ENCODE measurements around the gene TMEM52. TPM values are rescaled to one million over a fixed set of nuclear protein-coding genes. Genes with fewer than 3 reads are reported as not detected.

TMEM52 gene
- total and polyA plus RNA-seq, 9 of the 15 experiments (the other 6 are each of a cell fraction or from before 2014, with no cell fraction given), result 0.37 to 22.5 (median 6.8) TPM

DNA sequence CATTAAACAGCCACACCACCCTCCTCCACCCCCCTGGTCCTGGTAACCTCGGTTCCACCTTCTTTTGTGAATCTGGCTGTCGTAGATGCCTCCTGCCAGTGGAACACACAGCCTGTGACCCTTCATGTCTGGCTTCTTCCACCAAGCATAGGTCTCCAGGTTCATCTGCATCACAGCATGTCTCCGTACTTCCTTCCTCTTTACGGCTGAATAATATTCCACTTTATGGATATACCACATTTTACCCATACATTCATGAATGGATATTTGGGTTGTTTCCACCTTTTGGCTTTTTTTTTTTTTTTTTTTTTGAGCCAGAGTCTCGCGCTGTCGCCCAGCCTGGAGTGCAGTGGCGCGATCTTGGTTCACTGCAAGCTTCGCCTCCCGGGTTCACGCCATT is 15.9 kb downstream of the TMEM52 start (continued):
- TF ChIP-seq, protein P1, sequence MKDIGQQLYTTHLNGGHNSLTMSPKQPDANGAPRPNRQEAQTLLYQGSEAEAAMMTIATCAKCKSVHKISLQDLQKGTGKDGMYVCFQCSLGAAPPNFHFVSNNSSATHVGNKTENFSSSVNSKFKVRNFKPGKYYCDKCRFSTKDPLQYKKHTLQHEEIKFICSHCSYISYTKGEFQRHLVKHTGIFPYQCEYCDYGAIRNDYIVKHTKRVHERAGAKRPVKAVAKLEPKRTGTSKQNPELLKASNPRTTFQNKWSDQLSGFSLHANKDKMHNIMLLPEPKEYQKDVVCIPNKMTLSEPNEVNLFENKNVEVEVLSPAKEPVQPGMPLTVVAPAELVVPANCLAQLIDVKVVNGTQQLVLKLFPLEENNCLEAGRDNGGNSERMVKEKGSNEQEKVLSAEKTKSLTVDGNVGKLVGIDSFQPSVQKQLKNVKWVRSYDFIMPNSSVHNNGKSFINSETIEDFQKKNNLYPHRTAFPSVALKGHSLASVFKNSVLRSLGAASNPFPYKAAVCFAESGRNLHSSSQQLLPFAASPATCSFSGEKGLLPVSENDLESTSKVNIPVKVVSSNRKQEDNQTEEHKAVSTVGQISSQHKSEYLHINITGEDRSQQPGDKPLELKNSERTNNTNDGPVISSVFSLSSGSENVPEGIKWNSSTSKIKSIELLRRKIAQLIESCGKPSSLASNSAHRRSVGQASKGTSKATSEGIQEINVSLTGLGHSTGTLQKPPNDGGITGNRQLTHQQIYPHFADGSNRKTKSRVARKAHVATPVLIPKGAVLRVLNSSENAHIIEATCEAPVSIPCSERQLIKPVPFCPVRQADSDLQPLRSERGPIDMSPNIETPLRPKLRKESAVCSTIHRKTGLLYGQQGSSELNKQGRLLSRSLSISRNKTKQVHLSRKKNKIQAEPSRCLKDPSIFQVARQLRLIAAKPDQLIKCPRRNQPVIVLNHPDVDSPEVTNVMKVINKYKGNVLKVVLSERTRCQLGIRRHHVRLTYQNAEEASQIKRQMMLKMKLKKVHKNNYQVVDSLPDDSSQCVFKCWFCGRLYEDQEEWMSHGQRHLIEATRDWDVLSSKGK (CRISPR knock-in tag; IDR thresholded peaks at IDR 0.05), result no peak
- no peak for TF ChIP-seq NFRKB (IDR thresholded peaks at IDR 0.05; ENCODE audit: low read depth)
- TF ChIP-seq ZNF77 (CRISPR knock-in tag; IDR thresholded peaks at IDR 0.05), result no peak
- TF ChIP-seq U2AF1 (optimal IDR thresholded peaks at IDR 0.05; ENCODE audit: low read depth, low read length), result no peak
- TF ChIP-seq GATAD2B (IDR thresholded peaks at IDR 0.05; ENCODE audit: borderline replicate concordance), result no peak
- TF ChIP-seq, protein P2, sequence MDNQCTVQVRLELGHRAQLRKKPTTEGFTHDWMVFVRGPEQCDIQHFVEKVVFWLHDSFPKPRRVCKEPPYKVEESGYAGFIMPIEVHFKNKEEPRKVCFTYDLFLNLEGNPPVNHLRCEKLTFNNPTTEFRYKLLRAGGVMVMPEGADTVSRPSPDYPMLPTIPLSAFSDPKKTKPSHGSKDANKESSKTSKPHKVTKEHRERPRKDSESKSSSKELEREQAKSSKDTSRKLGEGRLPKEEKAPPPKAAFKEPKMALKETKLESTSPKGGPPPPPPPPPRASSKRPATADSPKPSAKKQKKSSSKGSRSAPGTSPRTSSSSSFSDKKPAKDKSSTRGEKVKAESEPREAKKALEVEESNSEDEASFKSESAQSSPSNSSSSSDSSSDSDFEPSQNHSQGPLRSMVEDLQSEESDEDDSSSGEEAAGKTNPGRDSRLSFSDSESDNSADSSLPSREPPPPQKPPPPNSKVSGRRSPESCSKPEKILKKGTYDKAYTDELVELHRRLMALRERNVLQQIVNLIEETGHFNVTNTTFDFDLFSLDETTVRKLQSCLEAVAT (IDR thresholded peaks at IDR 0.05), result no peak
- no peak for TF ChIP-seq SRSF3 (IDR thresholded peaks at IDR 0.05; ENCODE audit: insufficient read depth, low read length)
- TF ChIP-seq YY1 (IDR thresholded peaks at IDR 0.05; ENCODE audit: borderline replicate concordance in 1 of 3, control insufficient read depth in 1 of 3, extremely low read depth in 1 of 3, insufficient read depth in 3 of 3, insufficient read length in 1 of 3, insufficient replicate concordance in 2 of 3, low read depth in 1 of 3, low read length in 2 of 3), result no peak
- TF ChIP-seq, protein P3, sequence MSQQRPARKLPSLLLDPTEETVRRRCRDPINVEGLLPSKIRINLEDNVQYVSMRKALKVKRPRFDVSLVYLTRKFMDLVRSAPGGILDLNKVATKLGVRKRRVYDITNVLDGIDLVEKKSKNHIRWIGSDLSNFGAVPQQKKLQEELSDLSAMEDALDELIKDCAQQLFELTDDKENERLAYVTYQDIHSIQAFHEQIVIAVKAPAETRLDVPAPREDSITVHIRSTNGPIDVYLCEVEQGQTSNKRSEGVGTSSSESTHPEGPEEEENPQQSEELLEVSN (IDR thresholded peaks at IDR 0.05; ENCODE audit: borderline replicate concordance in 1 of 2, extremely low read depth in 1 of 2, insufficient read depth in 1 of 2, insufficient read length in 1 of 2, low read depth in 1 of 2, low read length in 1 of 2, poor library complexity in 1 of 2, severe bottlenecking in 1 of 2), result no peak
- TF ChIP-seq SIX5 (IDR thresholded peaks at IDR 0.05; ENCODE audit: borderline replicate concordance in 1 of 2, insufficient read depth in 1 of 2, low read depth in 1 of 2, low read length in 2 of 2), result no peak
- TF ChIP-seq TEAD2 (tag; IDR thresholded peaks at IDR 0.05), result no peak
- no peak for TF ChIP-seq HNRNPH1 (optimal IDR thresholded peaks at IDR 0.05; ENCODE audit: low read depth, low read length)
- no peak for TF ChIP-seq ZNF175 (CRISPR knock-in tag; IDR thresholded peaks at IDR 0.05; ENCODE audit: low read depth)

Measured in K562 (cell line).